Esophagus muscularis mucosa (tissue), 4 donors: ENCODE data around the gene TGFB1. TPM values are rescaled to one million over a fixed set of nuclear protein-coding genes. Genes with fewer than 3 reads are reported as not detected.
A peak's percentile ranks its signal among the peaks of the same experiment; 100 is the strongest.

ENCODE experiments used
- DNase-seq: peaks from one replicate; pipeline ENCODE4 v3.0.0-alpha.2; 2017; ENCODE audit errors: extremely low spot score
- H3K27ac ChIP-seq, 4 donors: fragments of 200-600 bp; sonication (generic); replicated peaks in 1 of 4; 1 replicate in 3 of 4; 2 replicates in 1 of 4; pipeline ENCODE4 v1.5.1; 2016 to 2019; ENCODE audit warnings: mild to moderate bottlenecking in 1 of 4
- H3K27me3 ChIP-seq, 4 donors: fragments of 200-600 bp; sonication (generic); one replicate each; pipeline versions ENCODE4 v1.5.1 to v1.6.0; 2016 to 2019
- H3K36me3 ChIP-seq, 4 donors: fragments of 200-600 bp; sonication (generic); one replicate each; pipeline ENCODE4 v1.5.1; 2016 to 2019
- H3K4me1 ChIP-seq, 4 donors: fragments of 200-600 bp; sonication (generic); one replicate each; pipeline ENCODE4 v1.5.1; 2016 to 2019
- H3K4me3 ChIP-seq, 4 donors: fragments of 200-600 bp; sonication (generic); 1 replicate in 2 of 4; 2 replicates in 2 of 4; pipeline ENCODE4 v1.5.1; 2016 to 2019; ENCODE audit warnings: mild to moderate bottlenecking in 4 of 4, moderate library complexity in 1 of 4
- H3K9me3 ChIP-seq, 4 donors: fragments of 200-600 bp; sonication (generic); 1 replicate in 3 of 4; 2 replicates in 1 of 4; pipeline ENCODE4 v1.5.1; 2016 to 2019
- EP300 ChIP-seq: sonication (generic); formaldehyde crosslinking; IDR thresholded peaks from one replicate; pipeline ENCODE4 v1.6.1; 2017; ENCODE audit warnings: antibody characterized with exemption
- POLR2A ChIP-seq: fragments of 450-650 bp; IDR thresholded peaks from one replicate; pipeline ENCODE4 v1.6.1; 2017; ENCODE audit warnings: antibody characterized with exemption, moderate library complexity, mild to moderate bottlenecking, low read depth
- POLR2AphosphoS5 ChIP-seq, 2 donors: sonication (generic); formaldehyde crosslinking; IDR thresholded peaks; one replicate each; pipeline ENCODE4 v1.6.1; 2017; ENCODE audit warnings: antibody characterized with exemption in 2 of 2
- WGBS: methylation state at CpG from one replicate; pipeline ENCODE4 v1.1.5; 2018; 5-methylcytosine and 5-hydroxymethylcytosine counted together
- intact Hi-C: fragments of 100-400 bp; cut with DNase I; formaldehyde crosslinking; loops from one replicate; pipeline ENCODE4 v1.15.1; 2023
- total RNA-seq, 4 donors: library from RNA; depleted of rRNA; stranded (reverse); fragments of >200 nt; gene quantifications; one replicate each; pipeline versions ENCODE4 v1.1.0 to v1.2.1, GENCODE V29; 2016
- TF ChIP-seq, protein P1 (sequence below), 3 experiments: fragments of 200-600 bp in 2 of 3; fragments of 450-650 bp in 1 of 3; sonication (generic) in 2 of 3; IDR thresholded peaks; one replicate each; pipeline ENCODE4 v1.5.1; 2017 to 2019; ENCODE audit warnings: antibody characterized with exemption in 3 of 3, mild to moderate bottlenecking in 2 of 3, moderate library complexity in 1 of 3

TGFB1 gene
- total RNA-seq: 10 to 100 TPM; 29.8 to 52.4 (median 31.8) TPM

DNA sequence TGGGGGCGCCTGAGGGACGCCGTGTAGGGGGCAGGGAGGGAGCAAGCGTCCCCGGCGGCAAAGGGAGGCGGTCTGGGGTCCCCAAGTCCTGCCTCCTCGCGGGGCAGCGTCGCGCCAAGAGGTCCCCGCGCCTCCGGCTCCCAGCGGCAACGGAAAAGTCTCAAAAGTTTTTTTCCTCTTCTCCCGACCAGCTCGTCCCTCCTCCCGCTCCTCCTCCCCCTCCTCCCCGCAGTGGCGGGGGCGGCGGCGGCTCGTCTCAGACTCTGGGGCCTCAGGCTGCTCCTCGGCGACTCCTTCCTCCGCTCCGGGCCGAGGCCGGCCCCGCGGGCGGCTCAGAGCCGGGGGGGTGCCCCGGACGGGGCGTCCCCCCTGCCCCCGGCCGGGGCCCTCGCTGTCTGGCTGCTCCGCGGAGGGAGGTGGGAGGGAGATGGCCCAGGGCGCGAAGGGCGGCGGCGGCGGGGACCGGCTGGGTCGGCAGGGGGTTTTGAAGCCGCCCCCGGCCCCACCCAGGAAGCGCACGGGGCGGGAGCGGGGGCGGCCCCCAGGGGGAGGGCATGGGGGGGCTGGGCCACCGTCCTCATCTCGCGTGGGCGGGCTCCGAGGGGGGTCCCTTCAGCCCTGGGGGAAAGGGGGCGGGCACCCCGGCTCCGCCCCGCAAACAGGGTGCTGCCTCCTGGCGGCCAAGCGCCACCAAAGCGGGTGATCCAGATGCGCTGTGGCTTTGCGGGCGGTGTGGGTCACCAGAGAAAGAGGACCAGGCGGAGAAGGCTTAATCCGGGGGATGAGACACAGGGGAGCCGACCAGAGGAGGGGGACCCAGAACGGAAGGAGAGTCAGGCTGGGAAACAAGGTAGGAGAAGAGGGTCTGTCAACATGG is at the start of gene TGFB1:
Gene TGFB1, minus strand, starts transcription at position 457 of the 877 bp plus-strand sequence. CDS start 878 bp downstream, outside the sequence.
- intact Hi-C loops: loop anchor here (5.0 kb wide), 2 partner anchors 36 to 74 kb away; partner anchors contain the start of gene B3GNT8
- peaks cover 23 to 61% (median 58%) of the 10 kb centered on the region in 4 donors for H3K4me1 ChIP-seq
- no peaks in the 10 kb centered on the region for H3K36me3 ChIP-seq
- WGBS: 0% methylated on average over 46 of the region's 78 CpGs
- peak within 1 kb of the TSS; percentile 80 to 90 (median 88) for H3K4me3 ChIP-seq
- TF ChIP-seq, protein P1, sequence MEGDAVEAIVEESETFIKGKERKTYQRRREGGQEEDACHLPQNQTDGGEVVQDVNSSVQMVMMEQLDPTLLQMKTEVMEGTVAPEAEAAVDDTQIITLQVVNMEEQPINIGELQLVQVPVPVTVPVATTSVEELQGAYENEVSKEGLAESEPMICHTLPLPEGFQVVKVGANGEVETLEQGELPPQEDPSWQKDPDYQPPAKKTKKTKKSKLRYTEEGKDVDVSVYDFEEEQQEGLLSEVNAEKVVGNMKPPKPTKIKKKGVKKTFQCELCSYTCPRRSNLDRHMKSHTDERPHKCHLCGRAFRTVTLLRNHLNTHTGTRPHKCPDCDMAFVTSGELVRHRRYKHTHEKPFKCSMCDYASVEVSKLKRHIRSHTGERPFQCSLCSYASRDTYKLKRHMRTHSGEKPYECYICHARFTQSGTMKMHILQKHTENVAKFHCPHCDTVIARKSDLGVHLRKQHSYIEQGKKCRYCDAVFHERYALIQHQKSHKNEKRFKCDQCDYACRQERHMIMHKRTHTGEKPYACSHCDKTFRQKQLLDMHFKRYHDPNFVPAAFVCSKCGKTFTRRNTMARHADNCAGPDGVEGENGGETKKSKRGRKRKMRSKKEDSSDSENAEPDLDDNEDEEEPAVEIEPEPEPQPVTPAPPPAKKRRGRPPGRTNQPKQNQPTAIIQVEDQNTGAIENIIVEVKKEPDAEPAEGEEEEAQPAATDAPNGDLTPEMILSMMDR (IDR thresholded peaks at IDR 0.05): peak; percentile 88 to 99 (median 88)
- TF ChIP-seq POLR2A (peak; percentile 15), EP300 (no peak), POLR2AphosphoS5 (IDR thresholded peaks at IDR 0.05) (peak; percentile 65 to 70)
- peak; percentile 96 for DNase-seq
- H3K27ac ChIP-seq: peak within 1 kb of the TSS; percentile 87 to 95 (median 93)
- H3K27me3 ChIP-seq: peaks cover 0 to 6% (median 0%) of the 10 kb centered on the region in 4 donors
- no peaks in the 10 kb centered on the region for H3K9me3 ChIP-seq

DNA sequence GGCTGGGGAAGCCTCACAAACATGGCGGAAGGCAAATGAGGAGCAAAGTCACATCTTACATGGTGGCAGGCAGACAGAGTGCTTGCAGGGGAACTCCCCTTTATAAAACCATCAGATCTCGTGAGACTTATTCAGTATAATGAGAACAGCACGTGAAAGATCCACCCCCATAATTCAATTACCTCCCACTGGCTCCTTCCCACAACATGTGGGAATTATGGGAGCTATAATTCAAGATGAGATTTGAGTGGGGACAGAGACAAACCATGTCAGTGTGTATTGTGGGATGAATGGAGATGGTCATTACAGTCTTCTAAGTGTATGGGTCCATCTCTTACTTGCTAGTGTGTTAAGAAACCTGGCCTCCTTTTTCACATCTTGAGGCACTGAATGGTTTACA is 48.3 kb upstream of the TGFB1 start:
- TF ChIP-seq, protein P1 (IDR thresholded peaks at IDR 0.05): no peak
- no peak for TF ChIP-seq EP300
- no peak for TF ChIP-seq POLR2A
- TF ChIP-seq POLR2AphosphoS5 (IDR thresholded peaks at IDR 0.05): no peak
- Histone ChIP-seq H3K36me3 (peaks cover 0 to 30% (median 5%) of the 10 kb centered on the region in 4 donors), H3K27ac (no peak overlapping the region), H3K4me1 (peaks cover 51 to 60% (median 53%) of the 10 kb centered on the region in 4 donors), H3K9me3 (no peaks in the 10 kb centered on the region), H3K4me3 (no peak overlapping the region), H3K27me3 (no peaks in the 10 kb centered on the region)
- WGBS: 79% methylated on average over 3 of the region's 3 CpGs
- intact Hi-C loops: no loop called here
- no peak for DNase-seq

DNA sequence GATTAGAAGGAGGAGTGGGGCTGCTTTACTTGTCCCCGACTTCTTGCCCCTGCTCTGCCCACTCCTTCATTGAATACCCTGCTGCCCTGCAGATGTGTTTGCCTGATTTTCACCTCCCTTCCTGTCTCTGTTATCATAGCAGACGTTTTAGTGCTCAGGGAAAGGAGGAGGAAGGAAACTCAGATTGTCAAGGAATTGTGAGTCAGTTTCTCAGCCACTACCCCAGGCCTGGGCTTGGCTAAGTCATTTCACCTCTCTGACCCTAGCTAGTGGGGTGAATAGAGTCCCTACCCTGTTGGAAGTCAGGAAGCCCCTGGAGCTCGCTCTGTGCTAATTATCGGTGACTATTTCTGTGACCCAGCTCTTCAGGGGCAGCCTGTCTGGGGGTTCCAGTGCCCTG is 47.8 kb upstream of the TGFB1 start:
- Histone ChIP-seq H3K36me3 (peaks cover 0 to 30% (median 5%) of the 10 kb centered on the region in 4 donors), H3K4me3 (no peak overlapping the region), H3K9me3 (no peaks in the 10 kb centered on the region), H3K4me1 (peaks cover 52 to 62% (median 55%) of the 10 kb centered on the region in 4 donors), H3K27ac (no peak overlapping the region), H3K27me3 (no peaks in the 10 kb centered on the region)
- DNase-seq: no peak
- 70% methylated on average over 4 of the region's 4 CpGs for WGBS
- intact Hi-C loops: no loop called here
- TF ChIP-seq POLR2A (no peak), POLR2AphosphoS5 (IDR thresholded peaks at IDR 0.05) (no peak), EP300 (no peak)
- TF ChIP-seq, protein P1 (IDR thresholded peaks at IDR 0.05): no peak

DNA sequence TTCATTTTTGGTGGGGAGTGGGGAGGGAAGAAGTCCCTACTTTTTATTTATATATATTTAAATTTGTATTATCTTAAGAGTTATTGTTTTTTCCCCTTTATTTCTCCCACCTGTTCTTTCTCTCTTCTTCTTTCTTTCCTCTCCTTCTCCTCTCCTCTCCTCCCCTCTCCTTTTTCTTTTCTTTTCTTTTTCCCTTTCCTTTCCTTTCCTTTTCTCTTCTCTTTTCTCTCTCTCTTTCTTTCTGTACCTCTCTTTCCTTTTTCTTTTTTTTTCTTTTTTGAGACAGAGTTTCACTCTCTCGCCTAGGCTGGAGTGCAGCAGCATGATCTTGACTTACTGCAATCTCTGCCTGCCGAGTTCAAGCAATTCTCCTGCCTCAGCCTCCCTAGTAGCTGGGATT is 45.8 kb upstream of the TGFB1 start:
- H3K27ac ChIP-seq: no peak overlapping the region
- no peaks in the 10 kb centered on the region for H3K27me3 ChIP-seq
- no peak overlapping the region for H3K4me3 ChIP-seq
- TF ChIP-seq EP300: no peak
- no peak for TF ChIP-seq POLR2AphosphoS5 (IDR thresholded peaks at IDR 0.05)
- no peak for DNase-seq
- no peaks in the 10 kb centered on the region for H3K9me3 ChIP-seq
- peaks cover 41 to 59% (median 52%) of the 10 kb centered on the region in 4 donors for H3K4me1 ChIP-seq
- H3K36me3 ChIP-seq: peaks cover 0 to 21% (median 2%) of the 10 kb centered on the region in 4 donors
- WGBS: 80% methylated on average over 2 of the region's 2 CpGs
- intact Hi-C loops: loop anchor here (5.0 kb wide), 1 partner anchor 38 kb away; the partner anchor contains the start of gene DMAC2

DNA sequence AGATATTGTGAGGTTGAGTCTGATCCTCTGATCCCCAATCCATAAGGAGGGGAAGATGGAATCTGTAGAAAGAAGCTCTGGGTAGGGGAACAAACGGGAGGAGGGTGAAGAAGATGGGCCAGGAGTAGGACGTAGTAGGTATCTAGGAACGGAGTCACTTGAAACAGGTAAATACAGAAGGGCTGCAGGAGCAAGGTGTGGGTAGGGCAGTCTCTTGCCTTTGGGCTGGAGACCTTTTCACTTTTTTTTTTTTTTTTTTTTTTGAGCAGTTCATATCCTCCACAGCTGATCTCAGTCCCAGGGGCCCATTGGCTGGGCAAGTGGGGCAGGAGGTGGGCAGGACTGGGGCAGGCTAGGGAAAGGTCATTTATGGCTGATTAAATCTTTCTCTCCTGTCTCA is 45.4 kb upstream of the TGFB1 start:
- DNase-seq: no peak
- no peaks in the 10 kb centered on the region for H3K9me3 ChIP-seq
- no peak overlapping the region for H3K27ac ChIP-seq
- TF ChIP-seq, protein P1 (IDR thresholded peaks at IDR 0.05): no peak
- TF ChIP-seq POLR2A (no peak), EP300 (no peak), POLR2AphosphoS5 (IDR thresholded peaks at IDR 0.05) (no peak)
- peaks cover 0 to 21% (median 2%) of the 10 kb centered on the region in 4 donors for H3K36me3 ChIP-seq
- intact Hi-C loops: loop anchor here (5.0 kb wide), 1 partner anchor 38 kb away; the partner anchor contains the start of gene DMAC2
- WGBS: 85% methylated on average over 3 of the region's 3 CpGs
- H3K27me3 ChIP-seq: no peaks in the 10 kb centered on the region
- peaks cover 40 to 59% (median 52%) of the 10 kb centered on the region in 4 donors for H3K4me1 ChIP-seq
- peak overlapping the region in 3 of 4 donors; percentile 82 to 94 (median 92) for H3K4me3 ChIP-seq
